OCI-LY3 (cell line): ENCODE data around the gene DPP6.
"Not testable (repeated sequence)": the region's sequence is repeated elsewhere in the genome, so short reads cannot be mapped to it uniquely, and the experiment has no call there.

Source experiments
- H2AFZ ChIP-seq: fragments of 200-600, 300-600 bp; shearing (Covaris generic); 2 replicates; pipeline ENCODE4 v1.6.0; 2014; ENCODE audit warnings: antibody characterized with exemption, low read depth, low read length
- H3K27ac ChIP-seq: fragments of 200-600, 300-600 bp; sonication (generic); 2 replicates; pipeline ENCODE4 v1.5.1; 2014; ENCODE audit warnings: mild to moderate bottlenecking, low read length, moderate library complexity, mixed read lengths
- H3K27me3 ChIP-seq: fragments of 200-600, 300-600 bp; sonication (generic); 2 replicates; pipeline ENCODE4 v1.6.1; 2014; ENCODE audit warnings: low read depth, low read length, mixed read lengths
- H3K36me3 ChIP-seq: fragments of 200-600, 300-600 bp; sonication (generic); replicated peaks from 2 replicates; pipeline ENCODE3; 2014; ENCODE audit warnings: low read depth, low read length, mixed read lengths
- H3K4me1 ChIP-seq: fragments of 300-600, 200-600 bp; sonication (generic); 2 replicates; pipeline ENCODE4 v1.6.1; 2014; ENCODE audit warnings: low read length, mixed read lengths
- H3K4me2 ChIP-seq: fragments of 200-600, 300-600 bp; sonication (generic); 2 replicates; pipeline ENCODE4 v1.6.1; 2014; ENCODE audit warnings: low read length, mixed read lengths
- H3K4me3 ChIP-seq: fragments of 300-600, 200-600 bp; sonication (generic); 2 replicates; pipeline ENCODE4 v1.5.1; 2014; ENCODE audit warnings: antibody characterized with exemption, mild to moderate bottlenecking, low read length, moderate library complexity
- H3K79me2 ChIP-seq: fragments of 300-600, 200-600 bp; shearing (Covaris generic); 2 replicates; pipeline ENCODE4 v1.6.1; 2014; ENCODE audit warnings: mild to moderate bottlenecking, low read length, mixed read lengths
- H3K9ac ChIP-seq: fragments of 300-600, 200-600 bp; shearing (Covaris generic); 2 replicates; pipeline ENCODE4 v1.6.0; 2014; ENCODE audit warnings: mild to moderate bottlenecking, low read length, moderate library complexity
- H3K9me3 ChIP-seq: fragments of 200-600, 300-600 bp; shearing (Covaris generic); 2 replicates; pipeline ENCODE4 v1.6.1; 2014; ENCODE audit warnings: low read length, mixed read lengths; ENCODE audit not compliant: insufficient read depth
- H4K20me1 ChIP-seq: fragments of 200-600, 300-600 bp; sonication (generic); 2 replicates; pipeline ENCODE4 v1.6.1; 2016; ENCODE audit warnings: low read length, mixed read lengths; ENCODE audit not compliant: insufficient read depth

DPP6 gene

DNA sequence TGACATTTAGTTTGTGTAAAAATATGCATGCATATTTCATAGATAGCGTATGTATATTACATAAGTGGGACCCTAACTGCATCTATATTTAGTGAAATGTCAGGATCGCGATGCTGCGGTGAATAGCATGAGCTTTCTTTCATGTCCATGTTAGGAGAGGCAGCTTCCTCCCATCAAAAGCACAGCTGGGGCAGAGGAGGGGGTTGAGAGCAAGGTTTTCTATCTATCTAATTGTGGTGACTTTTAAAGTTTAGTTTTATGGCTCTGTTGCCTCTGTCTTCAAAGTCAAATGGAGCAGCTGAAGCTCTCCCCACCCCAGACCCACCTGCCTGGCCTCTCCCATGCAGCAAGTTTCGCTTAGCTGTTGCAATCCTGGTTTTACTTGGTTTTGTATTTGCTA is 1.8 kb upstream of the DPP6 start:
- H3K36me3 ChIP-seq, H3K27me3 ChIP-seq, H2AFZ ChIP-seq, H3K4me1 ChIP-seq, H3K27ac ChIP-seq, H3K4me3 ChIP-seq, H3K79me2 ChIP-seq, H3K9ac ChIP-seq, H4K20me1 ChIP-seq, H3K9me3 ChIP-seq, H3K4me2 ChIP-seq: not testable (repeated sequence)

DNA sequence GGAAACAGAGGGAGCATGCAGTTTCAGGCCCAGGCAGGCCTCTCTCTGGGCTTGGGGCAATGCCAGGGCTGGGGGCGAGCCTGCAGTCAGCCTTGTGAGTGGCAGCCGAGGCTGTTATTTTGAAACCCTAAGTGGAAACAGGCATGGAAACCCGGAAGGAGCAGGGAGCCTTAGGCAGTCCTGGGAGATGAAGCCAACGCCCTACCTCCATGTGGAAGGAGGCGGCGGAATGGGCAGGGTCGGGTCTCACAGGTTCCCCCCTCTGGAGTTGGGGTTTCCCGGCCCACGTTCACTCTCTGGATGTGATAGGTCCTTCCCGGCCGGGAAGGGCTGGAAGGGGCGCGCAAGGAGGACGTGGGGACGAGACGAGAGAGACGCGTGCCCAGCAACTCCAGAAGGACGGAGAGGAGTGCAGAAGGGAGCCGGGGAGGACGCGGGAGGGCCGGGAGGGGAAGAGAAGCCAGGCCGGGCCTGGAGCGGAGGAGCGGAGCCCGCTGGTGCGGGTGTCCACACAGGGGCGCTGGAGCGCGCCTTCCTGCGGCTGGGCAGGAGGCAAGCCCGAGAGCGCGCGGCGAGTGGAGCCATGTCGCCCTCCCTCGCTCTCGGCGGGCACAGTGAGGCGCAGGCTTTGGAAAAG is 1.1 kb upstream of the DPP6 start:
- not testable (repeated sequence) for H3K79me2 ChIP-seq, H4K20me1 ChIP-seq, H3K4me2 ChIP-seq, H3K4me3 ChIP-seq, H2AFZ ChIP-seq, H3K27ac ChIP-seq, H3K9ac ChIP-seq, H3K9me3 ChIP-seq, H3K36me3 ChIP-seq, H3K27me3 ChIP-seq, H3K4me1 ChIP-seq

DNA sequence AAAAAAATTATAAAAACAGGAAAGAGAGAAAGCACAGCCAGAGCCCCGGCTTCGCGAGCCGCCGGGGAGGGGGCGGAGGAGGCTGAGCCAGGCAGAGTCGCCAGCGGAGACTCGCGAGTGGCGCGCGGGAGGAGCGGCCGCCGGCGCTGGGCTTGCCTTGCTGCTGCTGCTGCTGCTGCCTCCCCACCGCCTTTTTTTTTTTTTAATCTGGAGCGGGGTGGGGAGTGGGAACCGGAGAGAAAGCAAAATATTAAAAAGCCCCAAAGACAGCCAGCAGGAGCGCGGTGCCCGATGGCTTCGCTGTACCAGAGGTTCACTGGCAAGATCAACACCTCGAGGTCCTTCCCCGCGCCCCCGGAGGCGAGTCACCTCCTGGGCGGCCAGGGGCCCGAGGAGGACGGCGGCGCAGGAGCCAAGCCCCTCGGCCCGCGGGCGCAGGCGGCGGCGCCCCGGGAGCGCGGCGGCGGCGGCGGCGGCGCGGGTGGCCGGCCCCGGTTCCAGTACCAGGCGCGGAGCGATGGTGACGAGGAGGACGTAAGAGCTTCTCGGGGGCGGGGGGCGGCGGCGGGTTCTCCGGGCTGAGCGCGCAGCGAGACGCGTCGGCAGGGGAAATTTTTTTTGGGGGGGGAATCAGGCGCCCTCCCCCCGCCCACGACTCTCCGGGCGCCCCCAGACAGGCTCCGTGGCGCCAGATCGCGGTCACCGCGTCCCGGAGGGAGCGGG is 493 bp downstream of the DPP6 start:
- H3K4me3 ChIP-seq, H3K9ac ChIP-seq, H3K36me3 ChIP-seq: not testable (repeated sequence)

DNA sequence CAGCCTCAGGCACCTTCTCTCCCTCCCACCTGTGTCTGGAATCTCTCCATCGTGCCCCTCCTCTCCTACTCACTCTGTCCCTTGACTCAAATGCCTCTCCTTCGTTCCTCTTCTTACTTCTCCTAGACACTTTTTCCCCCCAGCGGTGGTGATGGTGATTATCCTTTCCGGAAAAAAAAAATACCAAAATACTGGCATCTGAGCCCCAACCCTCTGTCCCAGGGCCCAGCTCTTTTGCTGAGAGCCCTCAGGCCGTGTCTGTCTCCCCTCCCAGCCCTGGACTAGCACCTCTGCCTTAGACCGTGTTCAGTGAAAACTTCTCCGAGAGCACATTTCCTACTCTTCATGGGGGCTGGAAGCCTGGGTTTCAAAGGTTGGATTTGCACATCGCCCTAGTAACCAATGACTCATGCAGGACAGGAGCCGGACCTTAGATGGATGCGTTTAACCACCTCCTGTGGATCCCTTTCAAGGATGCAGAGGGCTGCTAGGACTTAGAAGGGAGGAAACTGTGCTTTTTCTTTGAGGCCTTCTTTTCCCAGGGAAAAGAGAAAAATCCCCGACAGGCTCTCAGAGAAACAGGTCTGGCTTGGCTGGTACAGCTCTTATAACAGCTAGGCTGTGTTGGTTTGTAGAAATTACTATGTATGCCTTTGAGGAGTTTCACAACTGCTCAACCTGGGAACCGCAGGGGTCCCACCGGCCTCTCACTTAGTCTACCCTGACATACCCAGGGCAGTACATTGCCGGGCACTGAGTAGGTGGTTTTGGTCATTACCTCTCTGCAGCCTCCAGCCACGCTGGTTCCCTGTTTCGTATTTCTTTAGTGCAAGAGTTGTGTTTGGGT is 1.5 kb downstream of the DPP6 start:
- H4K20me1 ChIP-seq, H3K27ac ChIP-seq, H3K4me1 ChIP-seq, H3K4me3 ChIP-seq, H3K9me3 ChIP-seq, H3K36me3 ChIP-seq, H3K79me2 ChIP-seq, H3K27me3 ChIP-seq, H3K4me2 ChIP-seq, H3K9ac ChIP-seq, H2AFZ ChIP-seq: not testable (repeated sequence)

More for the DNA sequence above, 493 bp downstream of the DPP6 start:
- H3K27me3 ChIP-seq, H2AFZ ChIP-seq, H4K20me1 ChIP-seq, H3K4me1 ChIP-seq, H3K4me2 ChIP-seq, H3K27ac ChIP-seq, H3K79me2 ChIP-seq, H3K9me3 ChIP-seq: not testable (repeated sequence)

DNA sequence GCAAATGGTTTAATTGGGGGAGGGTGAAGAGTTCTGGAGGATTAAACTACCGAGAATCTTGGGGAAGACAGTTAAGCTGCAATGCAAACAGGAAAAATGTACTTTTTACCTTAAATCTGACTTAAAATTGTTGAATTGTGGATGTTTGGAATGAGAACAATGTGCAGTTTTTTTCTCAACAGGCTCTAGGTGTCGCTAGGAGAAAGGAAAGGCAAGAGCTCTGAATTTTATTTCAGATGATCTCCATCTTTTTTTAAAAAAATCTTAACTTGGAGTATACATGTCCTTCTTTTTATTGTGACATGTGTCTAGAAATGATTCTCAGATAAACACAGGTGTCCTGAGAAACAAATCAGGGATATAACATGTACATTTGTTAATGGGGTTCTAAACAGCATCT is 2.5 kb downstream of the DPP6 start:
- not testable (repeated sequence) for H3K4me2 ChIP-seq, H3K4me3 ChIP-seq, H3K79me2 ChIP-seq, H3K4me1 ChIP-seq, H4K20me1 ChIP-seq, H3K27me3 ChIP-seq, H3K9me3 ChIP-seq, H3K27ac ChIP-seq, H3K9ac ChIP-seq, H2AFZ ChIP-seq, H3K36me3 ChIP-seq

DNA sequence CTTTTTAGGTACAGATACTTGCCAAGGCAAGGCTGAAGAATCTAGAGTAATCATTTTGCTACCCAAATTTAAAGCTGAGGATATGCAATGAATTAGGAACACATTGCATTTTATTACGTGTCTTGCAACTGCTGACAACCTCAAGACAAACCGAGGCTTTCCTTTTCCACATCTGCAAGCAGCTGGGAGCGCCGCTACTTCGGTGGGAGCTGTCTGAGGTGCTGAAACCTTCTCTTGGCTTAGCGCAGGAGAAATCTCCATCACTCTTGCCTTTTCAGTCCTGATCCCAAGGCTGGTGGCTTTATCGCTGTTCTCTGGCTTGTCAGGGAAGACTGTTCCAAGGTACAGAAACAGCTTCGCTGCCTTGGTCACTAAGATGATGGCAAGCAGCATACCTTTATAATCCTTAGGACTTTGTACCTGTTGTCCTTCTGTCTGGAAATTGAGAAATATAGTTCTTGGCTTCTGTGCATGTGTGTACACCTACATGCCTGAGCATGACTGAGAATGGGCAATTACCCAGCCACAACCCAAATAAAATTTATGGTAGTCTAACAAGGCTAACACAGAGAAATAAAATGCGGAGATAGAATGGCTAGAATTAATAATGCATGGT is 3.4 kb downstream of the DPP6 start:
- H3K9me3 ChIP-seq, H3K27me3 ChIP-seq, H3K9ac ChIP-seq, H3K36me3 ChIP-seq, H3K4me1 ChIP-seq, H3K27ac ChIP-seq, H2AFZ ChIP-seq, H3K4me3 ChIP-seq, H3K4me2 ChIP-seq, H3K79me2 ChIP-seq, H4K20me1 ChIP-seq: not testable (repeated sequence)

DNA sequence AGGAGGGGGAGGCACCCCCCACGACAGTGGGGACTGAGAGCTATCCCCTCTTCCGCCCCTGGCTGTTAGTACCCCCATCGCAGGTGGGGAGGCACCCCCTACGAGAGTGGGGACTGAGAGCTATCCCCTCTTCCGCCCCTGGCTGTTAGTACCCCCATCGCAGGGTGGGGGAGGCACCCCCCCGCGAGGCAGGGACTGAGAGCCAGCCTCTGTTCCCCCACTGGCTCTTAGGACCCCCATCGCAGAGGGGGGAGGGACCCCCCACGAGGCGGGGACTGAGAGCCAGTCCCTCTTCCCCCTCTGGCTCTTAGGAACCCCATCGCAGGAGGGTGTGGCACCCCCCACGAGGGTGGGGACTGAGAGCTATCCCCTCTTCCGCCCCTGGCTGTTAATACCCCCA is 6.6 kb downstream of the DPP6 start:
- H3K9ac ChIP-seq, H4K20me1 ChIP-seq, H3K4me3 ChIP-seq, H3K36me3 ChIP-seq, H3K27me3 ChIP-seq, H3K4me2 ChIP-seq, H3K27ac ChIP-seq, H3K79me2 ChIP-seq, H3K4me1 ChIP-seq, H3K9me3 ChIP-seq, H2AFZ ChIP-seq: not testable (repeated sequence)

DNA sequence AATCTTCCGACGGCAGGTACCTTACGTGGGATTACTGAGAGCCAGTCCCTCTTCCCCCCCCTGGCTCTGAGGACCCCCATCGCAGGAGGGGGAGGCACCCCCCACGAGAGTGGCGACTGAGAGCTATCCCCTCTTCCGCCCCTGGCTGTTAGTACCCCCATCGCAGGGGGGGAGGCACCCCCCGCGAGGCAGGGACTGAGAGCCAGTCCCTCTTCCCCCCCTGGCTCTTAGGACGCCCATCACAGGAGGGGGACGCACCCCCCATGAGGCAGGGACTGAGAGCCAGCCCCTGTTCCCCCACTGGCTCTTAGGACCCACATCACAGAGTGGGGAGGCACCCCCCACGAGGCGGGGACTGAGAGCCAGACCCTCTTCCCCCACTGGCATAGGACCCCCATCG is 8.4 kb downstream of the DPP6 start:
- H3K4me1 ChIP-seq, H3K36me3 ChIP-seq, H2AFZ ChIP-seq, H3K27me3 ChIP-seq, H4K20me1 ChIP-seq, H3K79me2 ChIP-seq, H3K4me3 ChIP-seq, H3K9me3 ChIP-seq, H3K27ac ChIP-seq, H3K4me2 ChIP-seq, H3K9ac ChIP-seq: not testable (repeated sequence)
